Placental pericyte (primary cell): ENCODE measurements around the gene EFHB. TPM values are rescaled to one million over a fixed set of nuclear protein-coding genes. Genes with fewer than 3 reads are reported as not detected.

Source experiments
- total RNA-seq: library from RNA; depleted of rRNA; stranded (reverse); fragments of >200 nt; gene quantifications from 2 replicates; pipeline ENCODE4 v1.2.3, GENCODE V29; 2012

Gene EFHB, protein sequence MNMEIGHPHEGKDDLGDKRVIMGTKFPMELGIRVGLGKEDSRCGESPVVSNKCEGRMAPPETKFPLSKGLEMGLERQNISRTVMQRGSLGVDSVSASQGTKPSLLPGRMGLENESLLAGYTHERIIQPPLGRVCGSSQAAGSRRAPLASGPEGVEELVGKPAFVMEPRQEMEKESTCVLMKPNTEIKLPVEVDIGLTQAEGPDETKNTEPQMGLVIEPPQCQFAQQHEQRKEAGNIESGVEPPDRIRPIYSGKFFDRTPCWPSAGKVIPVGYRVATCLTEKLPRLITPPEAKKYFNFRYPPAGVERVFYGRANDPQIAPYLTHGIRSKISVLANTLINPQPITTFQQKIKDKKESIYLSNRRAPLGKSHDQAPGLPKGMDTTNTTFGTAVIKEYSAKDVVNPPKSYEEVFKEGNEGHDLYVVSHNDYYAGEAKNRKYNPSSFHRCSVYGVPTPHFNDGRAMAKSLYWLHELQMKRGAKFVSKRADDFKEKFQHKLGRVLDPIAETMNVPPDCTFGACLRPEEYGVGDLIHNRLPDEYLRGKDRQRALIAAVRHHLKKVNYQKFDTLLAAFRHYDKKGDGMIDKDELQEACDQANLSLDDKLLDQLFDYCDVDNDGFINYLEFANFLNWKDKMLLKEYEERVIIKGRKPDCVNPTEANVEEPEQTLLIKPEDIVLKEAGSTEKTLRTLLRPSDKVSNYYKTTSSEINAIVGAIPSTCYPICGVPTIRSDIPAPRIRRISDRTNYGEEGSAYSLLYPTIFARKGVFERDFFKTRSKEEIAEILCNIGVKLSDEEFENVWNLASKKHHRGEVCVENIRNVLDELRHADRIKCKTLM
- not detected in 2 replicates for total RNA-seq

DNA sequence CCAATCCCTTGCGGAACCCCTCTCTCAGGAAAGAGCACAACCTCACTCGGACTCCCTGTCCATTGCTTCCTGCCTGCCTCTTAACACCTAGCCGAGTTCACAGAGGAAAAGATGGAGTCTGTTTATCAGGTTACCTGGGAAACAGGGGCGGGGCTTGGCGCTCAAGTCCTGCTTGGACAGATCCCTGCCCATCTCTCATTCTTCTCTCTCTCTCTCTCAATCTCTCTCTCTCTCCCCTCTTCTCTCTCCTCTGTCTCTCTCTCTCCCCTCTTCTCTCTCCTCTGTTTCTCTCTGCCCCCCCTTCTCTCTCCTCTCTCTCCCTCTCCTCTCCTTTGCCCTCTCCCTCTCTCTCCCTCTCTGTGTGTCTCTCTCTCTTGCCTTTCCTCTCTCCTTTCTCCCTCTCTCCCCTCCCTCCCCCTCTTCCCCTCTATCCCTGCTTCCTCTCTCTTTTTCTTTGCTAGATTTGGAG, at the start of gene EFHB:
Gene EFHB, minus strand, starts transcription at position 120 of the 469 bp plus-strand sequence. CDS start 199 bp downstream, outside the sequence.

DNA sequence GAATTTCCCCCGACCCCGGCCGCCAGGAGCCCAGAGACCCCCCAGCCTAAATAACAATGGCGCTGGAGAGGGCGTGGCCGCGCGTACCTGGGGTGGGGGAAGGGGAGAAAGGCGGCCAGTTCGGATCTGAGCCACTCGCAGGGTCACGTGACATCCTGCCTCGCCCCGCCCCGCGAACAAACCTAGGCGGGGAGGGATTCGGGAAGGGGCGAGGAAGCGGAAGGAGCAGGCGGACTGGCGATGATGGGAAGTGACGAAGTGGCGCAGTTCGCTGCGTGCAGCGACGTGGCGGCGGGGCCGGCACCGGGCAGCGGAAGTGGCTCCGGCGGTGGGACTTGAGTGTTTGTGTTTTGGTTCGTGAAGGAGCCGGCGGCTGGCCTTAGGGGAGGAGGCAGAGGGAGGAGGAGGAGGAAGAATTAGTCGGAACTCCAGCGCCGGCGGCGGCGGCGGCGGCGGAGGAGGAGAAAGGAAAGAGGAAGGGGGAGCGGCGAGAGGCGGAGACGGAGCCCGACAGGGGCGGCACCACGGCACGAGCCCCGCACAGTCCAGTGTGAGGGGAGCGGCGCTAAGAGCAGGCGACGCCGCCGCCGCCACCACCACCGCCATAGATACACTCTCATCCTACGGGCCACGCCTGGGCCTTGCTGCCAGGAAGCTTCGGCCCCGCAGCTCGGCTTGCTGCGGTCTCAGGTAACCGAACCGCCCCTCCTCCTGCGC, 13.0 kb upstream of the EFHB start, which contains the start of gene RAB5A:
Gene RAB5A, plus strand, starts transcription at position 266 of the 717 bp plus-strand sequence. CDS start 3,802 bp downstream, outside the sequence.

Other genes with a start within 250 kb of the EFHB start
- gene RAB5A, start 12.9 kb upstream of the EFHB start, total RNA-seq: 77.0 and 87.8 TPM in 2 replicates
- not detected in 2 replicates for gene PP2D1, start 78.0 kb upstream of the EFHB start, total RNA-seq
- gene KAT2B, start 106.2 kb upstream of the EFHB start, total RNA-seq: 3.7 and 8.6 TPM in 2 replicates